Measurements from ENCODE around the gene MRPL43. TPM values are rescaled to one million over a fixed set of nuclear protein-coding genes. Genes with fewer than 3 reads are reported as not detected.

Gene MRPL43
- total and polyA plus RNA-seq, 2 experiments from 2014 or later, result 60.4 to 126 TPM

- peaks cover 16% of the 10 kb centered on the region for H3K36me3 ChIP-seq (ENCODE audit: insufficient read depth)
- H3K4me2 ChIP-seq, result peak overlapping the region; percentile 97
- H3K4me3 ChIP-seq, result peak overlapping the region; percentile 90
- peak; percentile 67; the same call in 1 of the 2 replicates for TF ChIP-seq POLR2AphosphoS5 (IDR thresholded peaks at IDR 0.05; ENCODE audit: low read depth)
- TF ChIP-seq JUNB (IDR thresholded peaks at IDR 0.05; ENCODE audit: unreplicated experiment), result no peak
- no peak for TF ChIP-seq EZH2phosphoT487 (IDR thresholded peaks at IDR 0.05; ENCODE audit: unreplicated experiment)
- H3K9me2 ChIP-seq (ENCODE audit: insufficient read depth), result no peaks in the 10 kb centered on the region
- peaks cover 21% of the 10 kb centered on the region for H3K79me2 ChIP-seq (replicated peaks; ENCODE audit: insufficient read depth)
- H3K4me1 Mint-ChIP-seq, result peaks cover 42% of the 10 kb centered on the region
- H3F3A ChIP-seq (replicated peaks; ENCODE audit: low read depth), result peaks cover 30% of the 10 kb centered on the region
- H3K4me1 ChIP-seq (ENCODE audit: insufficient read depth), result peaks cover 36% of the 10 kb centered on the region
- peaks cover 28% of the 10 kb centered on the region for H3K27me3 Mint-ChIP-seq (ENCODE audit: insufficient read depth, low read depth, poor library complexity)
- H3K9me3 Mint-ChIP-seq, result no peaks in the 10 kb centered on the region; the same call in 2 of the 3 replicates
- DNase-seq (ENCODE audit: low spot score), result peak; percentile 86
- no peaks in the 10 kb centered on the region for H3K27me3 ChIP-seq (ENCODE audit: insufficient read depth)
- peak overlapping the region; percentile 90 for H2AFZ ChIP-seq
- peak overlapping the region; percentile 76 for H3K4me3 Mint-ChIP-seq
- no peaks in the 10 kb centered on the region; the same call in 1 of the 2 replicates for H4K20me1 ChIP-seq (replicated peaks; ENCODE audit: insufficient read depth)
- H3K36me3 Mint-ChIP-seq (ENCODE audit: low read depth), result peaks cover 29% of the 10 kb centered on the region
- ATAC-seq, result peak; percentile 56
- H3K27ac ChIP-seq (ENCODE audit: low read depth), result peak overlapping the region; percentile 95
- H3K27ac Mint-ChIP-seq, result peak overlapping the region; percentile 96
Measured at GRCh38 chr10:100996678-100997359, 9.5 kb upstream of the MRPL43 start.

GRCh38 chr10:100995181-100995580 is 7.9 kb upstream of the MRPL43 start:
- Histone ChIP-seq H3K9me2 (ENCODE audit: insufficient read depth) (no peaks in the 10 kb centered on the region), H3K27ac (ENCODE audit: low read depth) (no peak overlapping the region), H3K4me1 (ENCODE audit: insufficient read depth) (peaks cover 24% of the 10 kb centered on the region), H3K27me3 (ENCODE audit: insufficient read depth) (no peaks in the 10 kb centered on the region), H2AFZ (no peak overlapping the region), H3K79me2 (replicated peaks; ENCODE audit: insufficient read depth) (peaks cover 12% of the 10 kb centered on the region), H3K4me3 (no peak overlapping the region), H3K36me3 (ENCODE audit: insufficient read depth) (peaks cover 30% of the 10 kb centered on the region), H4K20me1 (replicated peaks; ENCODE audit: insufficient read depth) (peaks cover 6% of the 10 kb centered on the region), H3F3A (replicated peaks; ENCODE audit: low read depth) (peaks cover 36% of the 10 kb centered on the region), H3K4me2 (no peak overlapping the region)
- ATAC-seq (no peak), DNase-seq (ENCODE audit: low spot score) (no peak)
- Mint-ChIP-seq H3K9me3 (no peaks in the 10 kb centered on the region), H3K4me1 (peaks cover 32% of the 10 kb centered on the region), H3K27me3 (ENCODE audit: insufficient read depth, low read depth, poor library complexity) (peaks cover 23% of the 10 kb centered on the region), H3K4me3 (no peak overlapping the region), H3K36me3 (ENCODE audit: low read depth) (peaks cover 40% of the 10 kb centered on the region), H3K27ac (peak overlapping the region; percentile 8)
- TF ChIP-seq ETS1 (IDR thresholded peaks at IDR 0.05) (no peak), NANOG (IDR thresholded peaks at IDR 0.05; ENCODE audit: borderline replicate concordance) (no peak), EZH2phosphoT487 (IDR thresholded peaks at IDR 0.05; ENCODE audit: unreplicated experiment) (no peak), ZNF462 (CRISPR knock-in tag; IDR thresholded peaks at IDR 0.05) (no peak), CREB1 (CRISPR knock-in tag; IDR thresholded peaks at IDR 0.05; ENCODE audit: low read depth) (no peak), ZNF114 (CRISPR knock-in tag; IDR thresholded peaks at IDR 0.05) (no peak), CTCF (conservative IDR thresholded peaks at IDR 0.05; ENCODE audit: low read depth in 2 of 2) (no peak), JUNB (IDR thresholded peaks at IDR 0.05; ENCODE audit: unreplicated experiment) (no peak), ZNF331 (CRISPR knock-in tag; IDR thresholded peaks at IDR 0.05; ENCODE audit: low read depth) (no peak)
